K562 (cell line): ENCODE results near the gene TMEM267. TPM values are rescaled to one million over a fixed set of nuclear protein-coding genes. Genes with fewer than 3 reads are reported as not detected.

Experiments
- ATAC-seq: fragments of 200-7000 bp; cut with Tn5 transposase; 3 replicates; pipeline ENCODE4 v1.9.1; 2020; ENCODE audit warnings: moderate library complexity
- BruUV-seq: library from RNA; stranded (reverse); fragments of 400-500 nt; replicated peaks from 2 replicates; lab custom pipeline; 2021; lab: Mats Ljungman, UMichigan
- CTCF ChIA-PET: fragments of 300-600 bp; formaldehyde crosslinking; extraction: SDS; loops from one replicate; lab custom pipeline; 2021; ENCODE audit warnings: low intra/inter-chr PET ratio; lab: Yijun Ruan, JAX
- POLR2A ChIA-PET: fragments of 300-600, 350-650 bp; sonication (Branson Sonifier 250); formaldehyde crosslinking; extraction: SDS; loops from one replicate; lab custom pipeline; 2021; ENCODE audit warnings: antibody characterized with exemption, inconsistent platforms; lab: Yijun Ruan, JAX
- DNase-seq, 4 experiments: peaks; one replicate each; pipeline versions ENCODE4 v3.0.0 to v3.0.0-alpha.2; 2011 to 2018; ENCODE audit warnings: low spot score in 3 of 4, mixed read lengths in 3 of 4; ENCODE audit errors: extremely low read depth in 1 of 4
- FAIRE-seq: peaks from 2 replicates; lab custom pipeline; 2011; peaks lifted over from hg19 to GRCh38; lab: Jason Lieb, UNC
- H2AFZ ChIP-seq: 2 replicates; pipeline ENCODE4 v1.6.0; 2011; ENCODE audit warnings: low read depth, low read length, control low read depth, inconsistent platforms
- H3K27ac ChIP-seq: fragments of 200-600 bp; 3 replicates; pipeline ENCODE4 v1.8.0; 2011; ENCODE audit warnings: low read depth, mild to moderate bottlenecking, control low read depth, inconsistent platforms, low read length, moderate library complexity, mixed read lengths; ENCODE audit errors: extremely low read depth
- H3K27me3 ChIP-seq, 2 experiments: fragments of 300-600 bp in 1 of 2; 2 replicates in 1 of 2; 3 replicates in 1 of 2; pipeline versions ENCODE4 v1.6.0 to v1.8.0; 2011; ENCODE audit warnings: inconsistent platforms in 2 of 2, low read length in 2 of 2, mild to moderate bottlenecking in 1 of 2, mixed read lengths in 1 of 2, moderate library complexity in 1 of 2; ENCODE audit not compliant: control insufficient read depth in 2 of 2, insufficient read depth in 2 of 2
- H3K36me3 ChIP-seq: fragments of 300-600 bp; 3 replicates; pipeline ENCODE4 v1.8.0; 2011; ENCODE audit warnings: mild to moderate bottlenecking, low read length, inconsistent platforms; ENCODE audit not compliant: control insufficient read depth, insufficient read depth
- H3K4me1 ChIP-seq, 2 experiments: fragments of 200-600 bp in 1 of 2; replicated peaks in 1 of 2; 2 replicates in 1 of 2; 3 replicates in 1 of 2; pipeline versions ENCODE4 v1.5.1 to v1.8.0; 2011; ENCODE audit warnings: inconsistent platforms in 2 of 2, low read length in 2 of 2, mild to moderate bottlenecking in 1 of 2, mixed read lengths in 1 of 2, moderate library complexity in 1 of 2; ENCODE audit not compliant: control insufficient read depth in 2 of 2, insufficient read depth in 2 of 2
- H3K4me2 ChIP-seq: 2 replicates; pipeline ENCODE4 v1.6.1; 2011; ENCODE audit warnings: low read length, control low read depth, inconsistent platforms, mixed read lengths; ENCODE audit not compliant: insufficient read depth
- H3K4me3 ChIP-seq: fragments of 200-600 bp; sonication (generic), shearing (Covaris generic); 2 replicates; pipeline ENCODE4 v1.5.1; 2016; ENCODE audit warnings: control low read depth, inconsistent platforms
- H3K79me2 ChIP-seq: fragments of 200-600 bp; 3 replicates; pipeline ENCODE4 v1.8.0; 2011; ENCODE audit warnings: low read length, inconsistent platforms; ENCODE audit not compliant: control insufficient read depth, insufficient read depth
- H3K9ac ChIP-seq, 2 experiments: 2 replicates each; pipeline versions ENCODE4 v1.6.0 to v1.6.1; 2011; ENCODE audit warnings: low read depth in 2 of 2, low read length in 2 of 2, control low read depth in 1 of 2, inconsistent platforms in 1 of 2, mild to moderate bottlenecking in 1 of 2, mixed read lengths in 1 of 2; ENCODE audit not compliant: insufficient read depth in 1 of 2
- H3K9me1 ChIP-seq: one replicate; pipeline ENCODE4 v1.6.0; 2011; ENCODE audit warnings: inconsistent platforms, mild to moderate bottlenecking, low read length, moderate library complexity; ENCODE audit not compliant: control insufficient read depth, insufficient read depth
- H3K9me3 ChIP-seq: replicated peaks from 2 replicates; pipeline ENCODE4 v1.5.1; 2011; ENCODE audit warnings: low read depth, low read length, inconsistent platforms; ENCODE audit not compliant: control insufficient read depth, insufficient read depth
- H4K20me1 ChIP-seq: replicated peaks from 2 replicates; pipeline ENCODE4 v1.6.1; 2011; ENCODE audit warnings: low read length, inconsistent platforms, mixed read lengths; ENCODE audit not compliant: control insufficient read depth, insufficient read depth
- CTCF ChIP-seq, 3 experiments: IDR thresholded peaks in 2 of 3; conservative IDR thresholded peaks in 1 of 3; 2 replicates each; pipeline ENCODE4 v1.5.1; 2011 to 2012; ENCODE audit warnings: low read length in 3 of 3, mild to moderate bottlenecking in 3 of 3, control low read depth in 2 of 3, improper control_type of control experiment in 1 of 3, inconsistent platforms in 1 of 3, low read depth in 1 of 3, mixed read lengths in 1 of 3, moderate library complexity in 1 of 3; ENCODE audit not compliant: insufficient read depth in 2 of 3
- GABPA ChIP-seq: fragments of 200-800 bp; sonication (Bioruptor generic); conservative IDR thresholded peaks from 2 replicates; pipeline ENCODE4 v1.6.1; 2016; ENCODE audit warnings: low read depth, missing genetic modification characterization, missing compliant biosample characterization
- NFIC ChIP-seq: fragments of 450-650 bp; IDR thresholded peaks from 2 replicates; pipeline ENCODE4 v1.6.1; 2017; ENCODE audit warnings: mild to moderate bottlenecking, inconsistent platforms
- WGBS: fragments of 100-300 bp; shearing (Covaris generic); methylation state at CpG from one replicate; pipeline ENCODE4 v1.1.6; 2016; ENCODE audit warnings: low coverage, mixed read lengths; ENCODE audit not compliant: insufficient coverage; ENCODE audit errors: missing lambda C conversion rate; 5-methylcytosine and 5-hydroxymethylcytosine counted together
- in situ Hi-C: fragments of 300-500 bp; cut with MboI; formaldehyde crosslinking; loops from 4 replicates; pipeline ENCODE4 v1.15.0; 2018; ENCODE audit warnings: inconsistent platforms, mixed read lengths
- intact Hi-C: fragments of 100-400 bp; cut with micrococcal nuclease; formaldehyde crosslinking; loops from 2 replicates; pipeline ENCODE4 v1.14.2; 2022
- polyA plus RNA-seq, 8 experiments: library from polyadenylated mRNA; depleted of rRNA in 4 of 8; stranded (reverse) in 5 of 8; unstranded in 3 of 8; fragments of >200 nt; fragmentation: Nextera tagmentation in 2 of 8; fragmentation: Illumina TruSeq in 1 of 8; extraction: Ambion mirVana in 2 of 8; extraction: Trizol in 1 of 8; gene quantifications; 2 replicates each; pipeline versions ENCODE4 v1.2.1 to v1.2.3, GENCODE V29; 2011 to 2014; ENCODE audit warnings: inconsistent platforms in 1 of 8, missing spikeins in 1 of 8
- total RNA-seq, 7 experiments: library from RNA; depleted of rRNA in 6 of 7; stranded (reverse); fragments of >200 nt in 6 of 7; fragmentation: Illumina TruSeq in 2 of 7; extraction: Trizol in 2 of 7; gene quantifications; 2 replicates each; pipeline versions ENCODE4 v1.2.1 to v1.2.3, GENCODE V29; 2011 to 2021; ENCODE audit warnings: low replicate concordance in 1 of 7

Gene TMEM267
- total and polyA plus RNA-seq, 9 of the 15 experiments (the other 6 are each of a cell fraction or from before 2014, with no cell fraction given): 8.1 to 61.1 (median 17.8) TPM

GRCh38 chr5:43429706-43430105, 54.0 kb downstream of the TMEM267 start (continued):
- no peak for TF ChIP-seq CTCF (IDR thresholded peaks at IDR 0.05 in 2 of 3, conservative IDR thresholded peaks at IDR 0.05 in 1 of 3; ENCODE audit: insufficient read depth in 2 of 3, low read depth in 1 of 3, low read length in 3 of 3)

- no peak overlapping the region for H3K4me2 ChIP-seq
- H3K27me3 ChIP-seq: no peaks in the 10 kb centered on the region
- H3K4me1 ChIP-seq: no peaks in the 10 kb centered on the region; a peak in 1 of 5 replicates
- FAIRE-seq: no peak
- intact Hi-C loops: no loop called here
- BruUV-seq: no TSS peak
- H3K27ac ChIP-seq: no peak overlapping the region
- CTCF ChIA-PET: no interaction called here
- no peak for DNase-seq
- H3K9ac ChIP-seq: no peak overlapping the region
- POLR2A ChIA-PET: interaction anchor here (1.0 kb wide), 1 partner anchor 9 kb away, joined by 3 read pairs; no protein-coding TSS in a partner anchor
- no peaks in the 10 kb centered on the region for H4K20me1 ChIP-seq
- TF ChIP-seq NFIC: peak; percentile 54; the same call in 1 of the 2 replicates
- no peak for TF ChIP-seq GABPA (tag)
- H2AFZ ChIP-seq: peak overlapping the region; percentile 50; the same call in 1 of the 2 replicates
- no peaks in the 10 kb centered on the region for H3K9me1 ChIP-seq
- 0 out of 3 replicates have a peak, but pooled peaks have one; percentile 12 for ATAC-seq
- in situ Hi-C loops: no loop called here
- 54% methylated on average over 7 of the region's 7 CpGs for WGBS
- no peaks in the 10 kb centered on the region for H3K36me3 ChIP-seq
- H3K4me3 ChIP-seq: no peak overlapping the region
- no peaks in the 10 kb centered on the region for H3K9me3 ChIP-seq
- H3K79me2 ChIP-seq: no peaks in the 10 kb centered on the region
These were observed 54.6 kb downstream of the TMEM267 start for GRCh38 chr5:43429016-43429415.
